RWPE1 (cell line): ENCODE results near the gene C16orf86.

ENCODE experiments used
- CTCF ChIA-PET: fragments of 350-600 bp; sonication (Branson Sonifier 250); formaldehyde crosslinking; extraction: SDS; loops from one replicate; lab custom pipeline; 2021; lab: Yijun Ruan, JAX
- POLR2A ChIA-PET: fragments of 400-600 bp; formaldehyde crosslinking; extraction: SDS; loops from one replicate; lab custom pipeline; 2020; ENCODE audit warnings: antibody characterized with exemption; ENCODE audit not compliant: low non-redundant PET; lab: Yijun Ruan, JAX
- DNase-seq: peaks from one replicate; pipeline ENCODE4 v3.0.0; 2012; ENCODE audit warnings: low spot score
- H3K27ac ChIP-seq: fragments of 450-650 bp; 2 replicates; pipeline ENCODE4 v1.5.1; 2017
- CTCF ChIP-seq: fragments of 450-650 bp; conservative IDR thresholded peaks from 2 replicates; pipeline ENCODE4 v1.5.1; 2017; ENCODE audit warnings: low read depth, mild to moderate bottlenecking

Gene C16orf86

GRCh38 chr16:67661101-67661761 lies 5.4 kb upstream of the C16orf86 start:
- peak; percentile 41 for DNase-seq
- ChIA-PET POLR2A (no interaction called here), CTCF (interaction anchor here (0.6 to 1.0 kb wide), 3 partner anchors 12 to 344 kb away, joined by 3 to 5 read pairs (median 3); no protein-coding TSS in a partner anchor)
- no peak for TF ChIP-seq CTCF
- peak overlapping the region; percentile 92 for H3K27ac ChIP-seq

GRCh38 chr16:67661886-67662652 lies 4.5 kb upstream of the C16orf86 start:
- TF ChIP-seq CTCF, result no peak
- POLR2A ChIA-PET, result interaction anchor here (0.5 kb wide), 1 partner anchor 132 kb away, joined by 3 read pairs; no protein-coding TSS in a partner anchor
- no peak for DNase-seq
- H3K27ac ChIP-seq, result peak overlapping the region; percentile 92
- CTCF ChIA-PET, result interaction anchor here (0.6 to 2.3 kb wide), 3 partner anchors 11 to 141 kb away, joined by 3 to 11 read pairs (median 3); no protein-coding TSS in a partner anchor

- peak overlapping the region; percentile 80 for H3K27ac ChIP-seq
- CTCF ChIA-PET, result interaction anchor here (1.0 to 2.3 kb wide), 2 partner anchors 10 to 141 kb away, joined by 3 to 11 read pairs; no protein-coding TSS in a partner anchor
- DNase-seq, result no peak
- POLR2A ChIA-PET, result no interaction called here
- no peak for TF ChIP-seq CTCF
These were observed 4.0 kb upstream of the C16orf86 start for GRCh38 chr16:67662653-67663010.

GRCh38 chr16:67663151-67663876 lies 3.3 kb upstream of the C16orf86 start:
- DNase-seq, result no peak
- ChIA-PET POLR2A (interaction anchor here (0.6 kb wide), 2 partner anchors 134 to 159 kb away, joined by 3 read pairs; no protein-coding TSS in a partner anchor), CTCF (interaction anchor here (0.5 to 2.3 kb wide), 6 partner anchors 12 to 142 kb away, joined by 3 to 11 read pairs (median 4); no protein-coding TSS in a partner anchor)
- peak; percentile 24; the same call in 1 of the 2 replicates for TF ChIP-seq CTCF
- H3K27ac ChIP-seq, result peak overlapping the region; percentile 80

- ChIA-PET CTCF (interaction anchor here (0.5 to 2.3 kb wide), 6 partner anchors 11 to 143 kb away, joined by 3 to 11 read pairs (median 4); no protein-coding TSS in a partner anchor), POLR2A (interaction anchor here (0.6 kb wide), 1 partner anchor 135 kb away, joined by 3 read pairs; no protein-coding TSS in a partner anchor)
- TF ChIP-seq CTCF, result no peak; the same call in 1 of the 2 replicates
- H3K27ac ChIP-seq, result peak overlapping the region; percentile 80
- DNase-seq, result no peak
These were observed 2.8 kb upstream of the C16orf86 start for GRCh38 chr16:67663877-67664222.
